ENCODE data around the gene DIS3L.

The DIS3L gene

GRCh38 chr15:66253418-66254088, 39.8 kb upstream of the DIS3L start, which contains the start of gene MEGF11:
Gene MEGF11, minus strand, starts transcription at chr15:66253750. Its CDS starts 125,347 bp downstream, at chr15:66128403.
- Histone ChIP-seq H3K9me3 (replicated peaks; ENCODE audit: insufficient read depth, low read length) (no peaks in the 10 kb centered on the region), H3F3A (ENCODE audit: insufficient read depth, low read length) (no peaks in the 10 kb centered on the region), H3K4me3 (ENCODE audit: low read length) (peak within 1 kb of the TSS; percentile 66), H2AFZ (ENCODE audit: low read length) (peak within 1 kb of the TSS; percentile 83), H3K27ac (ENCODE audit: low read length) (no peak within 1 kb of the TSS), H3K27me3 (replicated peaks; ENCODE audit: insufficient read depth, low read length) (peaks cover 37% of the 10 kb centered on the region), H3K4me1 (ENCODE audit: low read length) (no peaks in the 10 kb centered on the region), H3K9me2 (replicated peaks; ENCODE audit: insufficient read depth, low read length) (no peaks in the 10 kb centered on the region), H3K79me2 (ENCODE audit: low read length) (no peaks in the 10 kb centered on the region), H3K9ac (ENCODE audit: low read length) (no peak within 1 kb of the TSS), H3K36me3 (replicated peaks; ENCODE audit: insufficient read depth, low read length) (no peaks in the 10 kb centered on the region), H3K4me2 (ENCODE audit: low read depth, low read length) (peak within 1 kb of the TSS; percentile 100), H4K20me1 (ENCODE audit: insufficient read depth, low read length) (no peaks in the 10 kb centered on the region)
- TF ChIP-seq EZH2 (optimal IDR thresholded peaks at IDR 0.05; ENCODE audit: low read depth, low read length), result no peak
- TF ChIP-seq CTCF (IDR thresholded peaks at IDR 0.05; ENCODE audit: low read length), result no peak
- TF ChIP-seq EZH2phosphoT487 (IDR thresholded peaks at IDR 0.05; ENCODE audit: low read length), result no peak
- DNase-seq, result no peak

- peak overlapping the region; percentile 100; the same call in 1 of the 2 replicates for H3K4me2 ChIP-seq (ENCODE audit: low read depth, low read length)
- H3F3A ChIP-seq (ENCODE audit: insufficient read depth, low read length), result no peaks in the 10 kb centered on the region
- H3K36me3 ChIP-seq (replicated peaks; ENCODE audit: insufficient read depth, low read length), result no peaks in the 10 kb centered on the region
- no peak overlapping the region for H3K27ac ChIP-seq (ENCODE audit: low read length)
- H3K9me3 ChIP-seq (replicated peaks; ENCODE audit: insufficient read depth, low read length), result no peaks in the 10 kb centered on the region
- H3K79me2 ChIP-seq (ENCODE audit: low read length), result no peaks in the 10 kb centered on the region
- H3K4me3 ChIP-seq (ENCODE audit: low read length), result peak overlapping the region; percentile 11; the same call in 1 of the 2 replicates
- H2AFZ ChIP-seq (ENCODE audit: low read length), result no peak overlapping the region
- H3K9ac ChIP-seq (ENCODE audit: low read length), result no peak overlapping the region
- no peaks in the 10 kb centered on the region for H3K9me2 ChIP-seq (replicated peaks; ENCODE audit: insufficient read depth, low read length)
- peaks cover 37% of the 10 kb centered on the region for H3K27me3 ChIP-seq (replicated peaks; ENCODE audit: insufficient read depth, low read length)
- no peaks in the 10 kb centered on the region for H3K4me1 ChIP-seq (ENCODE audit: low read length)
- H4K20me1 ChIP-seq (ENCODE audit: insufficient read depth, low read length), result no peaks in the 10 kb centered on the region
- no peak for DNase-seq
- TF ChIP-seq CTCF (IDR thresholded peaks at IDR 0.05; ENCODE audit: low read length), result no peak
- TF ChIP-seq EZH2 (optimal IDR thresholded peaks at IDR 0.05; ENCODE audit: low read depth, low read length), result no peak
- no peak for TF ChIP-seq EZH2phosphoT487 (IDR thresholded peaks at IDR 0.05; ENCODE audit: low read length)
Measured at GRCh38 chr15:66254089-66254950, 39.0 kb upstream of the DIS3L start.

GRCh38 chr15:66254951-66255676, 38.3 kb upstream of the DIS3L start:
- H4K20me1 ChIP-seq (ENCODE audit: insufficient read depth, low read length), result no peaks in the 10 kb centered on the region

More at GRCh38 chr15:66254951-66255676, 38.3 kb upstream of the DIS3L start:
- H3K36me3 ChIP-seq (replicated peaks; ENCODE audit: insufficient read depth, low read length), result no peaks in the 10 kb centered on the region
- peaks cover 37% of the 10 kb centered on the region for H3K27me3 ChIP-seq (replicated peaks; ENCODE audit: insufficient read depth, low read length)
- H3K9ac ChIP-seq (ENCODE audit: low read length), result no peak overlapping the region
- H3K4me1 ChIP-seq (ENCODE audit: low read length), result no peaks in the 10 kb centered on the region
- no peaks in the 10 kb centered on the region for H3K79me2 ChIP-seq (ENCODE audit: low read length)
- H3K9me2 ChIP-seq (replicated peaks; ENCODE audit: insufficient read depth, low read length), result no peaks in the 10 kb centered on the region
- no peak overlapping the region for H3K4me2 ChIP-seq (ENCODE audit: low read depth, low read length)
- DNase-seq, result no peak
- no peak overlapping the region for H2AFZ ChIP-seq (ENCODE audit: low read length)
- no peak overlapping the region for H3K4me3 ChIP-seq (ENCODE audit: low read length)
- no peak overlapping the region for H3K27ac ChIP-seq (ENCODE audit: low read length)
- no peaks in the 10 kb centered on the region for H3F3A ChIP-seq (ENCODE audit: insufficient read depth, low read length)
- TF ChIP-seq EZH2phosphoT487 (IDR thresholded peaks at IDR 0.05; ENCODE audit: low read length), result no peak
- no peak for TF ChIP-seq EZH2 (optimal IDR thresholded peaks at IDR 0.05; ENCODE audit: low read depth, low read length)
- no peaks in the 10 kb centered on the region for H3K9me3 ChIP-seq (replicated peaks; ENCODE audit: insufficient read depth, low read length)
